BE2C (cell line): Measurements from ENCODE around the gene MBP.

Source experiments
- DNase-seq: peaks from one replicate; pipeline ENCODE4 v3.0.0-alpha.2; 2020
- H3K27me3 ChIP-seq: fragments of 250-450 bp; sonication (Bioruptor Pico); 2 replicates; pipeline ENCODE4 v1.5.1; 2020; ENCODE audit warnings: mild to moderate bottlenecking
- H3K36me3 ChIP-seq: fragments of 250-450 bp; sonication (Bioruptor Pico); 2 replicates; pipeline ENCODE4 v1.5.1; 2020; ENCODE audit warnings: mild to moderate bottlenecking
- H3K4me1 ChIP-seq: fragments of 250-450 bp; sonication (Bioruptor Pico); 2 replicates; pipeline ENCODE4 v1.5.1; 2020
- H3K4me3 ChIP-seq: 2 replicates; pipeline ENCODE4 v1.5.1; 2011; ENCODE audit warnings: low read depth, low read length
- H3K9me3 ChIP-seq: fragments of 250-450 bp; sonication (Bioruptor Pico); 2 replicates; pipeline ENCODE4 v1.5.1; 2020
- CTCF ChIP-seq: IDR thresholded peaks from 2 replicates; pipeline ENCODE4 v1.5.1; 2012; ENCODE audit warnings: mild to moderate bottlenecking, low read depth, low read length

Gene MBP

GRCh38 chr18:77030201-77030600, 102.4 kb downstream of the MBP start:
- TF ChIP-seq CTCF = no peak
- Histone ChIP-seq H3K27me3 (no peaks in the 10 kb centered on the region), H3K9me3 (no peaks in the 10 kb centered on the region), H3K36me3 (no peaks in the 10 kb centered on the region), H3K4me1 (no peaks in the 10 kb centered on the region), H3K4me3 (no peak overlapping the region)
- no peak for DNase-seq

GRCh38 chr18:77025831-77026363, 106.7 kb downstream of the MBP start:
- H3K4me3 ChIP-seq = no peak overlapping the region
- no peaks in the 10 kb centered on the region for H3K9me3 ChIP-seq
- H3K27me3 ChIP-seq = no peaks in the 10 kb centered on the region
- H3K4me1 ChIP-seq = no peaks in the 10 kb centered on the region
- no peaks in the 10 kb centered on the region for H3K36me3 ChIP-seq
- no peak for TF ChIP-seq CTCF
- no peak for DNase-seq

- Histone ChIP-seq H3K9me3 (no peaks in the 10 kb centered on the region), H3K4me1 (no peaks in the 10 kb centered on the region), H3K27me3 (no peaks in the 10 kb centered on the region), H3K36me3 (no peaks in the 10 kb centered on the region), H3K4me3 (no peak overlapping the region)
- no peak for DNase-seq
- no peak for TF ChIP-seq CTCF
These were observed 107.5 kb downstream of the MBP start for GRCh38 chr18:77025123-77025522.

- Histone ChIP-seq H3K4me3 (no peak overlapping the region), H3K36me3 (no peaks in the 10 kb centered on the region), H3K9me3 (no peaks in the 10 kb centered on the region), H3K27me3 (no peaks in the 10 kb centered on the region), H3K4me1 (no peaks in the 10 kb centered on the region)
- TF ChIP-seq CTCF = no peak
- DNase-seq = no peak
These were observed 108.1 kb downstream of the MBP start for GRCh38 chr18:77024476-77024875.

- Histone ChIP-seq H3K27me3 (no peaks in the 10 kb centered on the region), H3K4me1 (no peaks in the 10 kb centered on the region), H3K36me3 (no peaks in the 10 kb centered on the region), H3K9me3 (no peaks in the 10 kb centered on the region), H3K4me3 (no peak overlapping the region)
- no peak for DNase-seq
- TF ChIP-seq CTCF = no peak
These were observed 109.3 kb downstream of the MBP start for GRCh38 chr18:77023102-77023782.

- H3K36me3 ChIP-seq = no peaks in the 10 kb centered on the region
- DNase-seq = no peak
- H3K4me1 ChIP-seq = no peaks in the 10 kb centered on the region
- no peaks in the 10 kb centered on the region for H3K9me3 ChIP-seq
- no peak for TF ChIP-seq CTCF
- no peaks in the 10 kb centered on the region for H3K27me3 ChIP-seq
- no peak overlapping the region for H3K4me3 ChIP-seq
These were observed 110.0 kb downstream of the MBP start for GRCh38 chr18:77022556-77022955.
